Spinal cord (tissue), 10 donors: Measurements from ENCODE around the gene CSTB. TPM values are rescaled to one million over a fixed set of nuclear protein-coding genes. Genes with fewer than 3 reads are reported as not detected.

Experiments
- DNase-seq, 6 donors: peaks; one replicate each; pipeline versions ENCODE4 v3.0.0 to v3.0.0-alpha.2; 2013 to 2015; ENCODE audit warnings: low spot score in 6 of 6, low read depth in 4 of 6
- H3K27ac ChIP-seq: one replicate; pipeline ENCODE4 v1.5.1; 2013; ENCODE audit warnings: low read depth, low read length, control low read depth
- H3K27me3 ChIP-seq: one replicate; pipeline ENCODE4 v1.6.1; 2013; ENCODE audit warnings: low read length; ENCODE audit not compliant: control insufficient read depth, insufficient read depth
- H3K36me3 ChIP-seq: one replicate; pipeline ENCODE4 v1.6.1; 2013; ENCODE audit warnings: low read length; ENCODE audit not compliant: control insufficient read depth, insufficient read depth
- H3K4me1 ChIP-seq: one replicate; pipeline ENCODE4 v1.6.1; 2013; ENCODE audit warnings: low read length; ENCODE audit not compliant: control insufficient read depth, insufficient read depth
- H3K4me3 ChIP-seq: one replicate; pipeline ENCODE4 v1.5.1; 2013; ENCODE audit warnings: low read depth, low read length, control low read depth
- H3K9me3 ChIP-seq: one replicate; pipeline ENCODE4 v1.6.1; 2013; ENCODE audit warnings: low read length; ENCODE audit not compliant: control insufficient read depth, insufficient read depth
- WGBS: methylation state at CpG from one replicate; pipeline ENCODE4 v1.1.5; 2013; ENCODE audit warnings: missing lambda C conversion rate; ENCODE audit not compliant: insufficient coverage; 5-methylcytosine and 5-hydroxymethylcytosine counted together
- polyA plus RNA-seq, 2 donors: library from polyadenylated mRNA; unstranded; fragments of 120-200 nt; gene quantifications; one replicate each; pipeline ENCODE4 v1.2.1, GENCODE V29; 2013; ENCODE audit not compliant: insufficient read length in 2 of 2
- total RNA-seq, 2 donors: library from RNA; depleted of rRNA in 1 of 2; stranded (reverse); fragments of 120-200 nt in 1 of 2; fragments of >200 nt in 1 of 2; gene quantifications; one replicate each; pipeline versions ENCODE4 v1.2.3 to v1.2.4, GENCODE V29; 2013 to 2014
- donor health status: healthy.

Gene CSTB
- total and polyA plus RNA-seq, 4 donors = 9.8 to 43.1 (median 29.4) TPM

DNA sequence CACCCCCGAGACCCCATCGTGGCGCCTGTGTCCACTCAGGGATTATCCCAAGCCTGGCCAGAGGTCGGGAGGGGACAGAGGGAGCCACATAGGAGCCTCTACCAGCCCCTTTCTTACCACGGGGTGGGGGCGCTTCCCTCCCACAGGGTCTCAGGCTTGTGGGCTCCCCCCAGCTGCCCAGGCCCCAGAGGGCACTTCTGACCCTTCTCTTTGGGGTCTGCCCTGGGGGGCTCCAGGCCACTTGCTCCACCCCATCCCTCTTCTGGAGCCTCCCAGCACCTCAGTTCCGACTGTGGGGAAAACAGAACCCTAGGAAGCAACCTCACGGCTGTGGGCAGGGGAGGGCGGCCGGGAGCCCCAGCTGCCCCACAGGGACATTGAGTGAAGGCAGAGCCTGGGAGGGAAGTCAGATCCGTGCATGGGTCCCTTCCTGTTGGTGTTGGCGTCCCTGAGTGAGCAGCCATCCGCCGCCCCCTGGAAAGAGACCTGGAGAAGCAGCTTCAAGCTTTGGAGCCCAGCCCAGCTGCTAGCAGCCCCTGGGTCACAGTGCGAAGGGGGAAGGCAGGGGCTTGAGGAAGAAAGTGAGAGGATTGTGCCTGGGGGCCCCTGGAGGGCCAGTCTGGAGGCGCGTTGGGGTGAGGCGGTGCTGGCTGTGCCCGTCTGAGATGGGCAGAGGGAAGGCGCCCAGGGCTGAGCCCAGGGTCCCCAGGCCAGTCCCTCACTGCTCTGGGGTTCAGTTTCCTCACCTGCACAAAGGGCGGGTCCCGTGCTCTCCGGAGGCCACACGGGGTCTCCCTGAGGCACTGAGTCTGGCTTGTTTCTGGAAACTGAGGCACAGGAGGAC lies 35.4 kb upstream of the CSTB start:
- H3K9me3 ChIP-seq = no peaks in the 10 kb centered on the region
- no peak overlapping the region for H3K27ac ChIP-seq
- no peaks in the 10 kb centered on the region for H3K27me3 ChIP-seq
- H3K4me3 ChIP-seq = no peak overlapping the region
- 75% methylated on average over 20 of the region's 24 CpGs for WGBS
- DNase-seq = no peak
- H3K4me1 ChIP-seq = peaks cover 36% of the 10 kb centered on the region
- peaks cover 37% of the 10 kb centered on the region for H3K36me3 ChIP-seq

DNA sequence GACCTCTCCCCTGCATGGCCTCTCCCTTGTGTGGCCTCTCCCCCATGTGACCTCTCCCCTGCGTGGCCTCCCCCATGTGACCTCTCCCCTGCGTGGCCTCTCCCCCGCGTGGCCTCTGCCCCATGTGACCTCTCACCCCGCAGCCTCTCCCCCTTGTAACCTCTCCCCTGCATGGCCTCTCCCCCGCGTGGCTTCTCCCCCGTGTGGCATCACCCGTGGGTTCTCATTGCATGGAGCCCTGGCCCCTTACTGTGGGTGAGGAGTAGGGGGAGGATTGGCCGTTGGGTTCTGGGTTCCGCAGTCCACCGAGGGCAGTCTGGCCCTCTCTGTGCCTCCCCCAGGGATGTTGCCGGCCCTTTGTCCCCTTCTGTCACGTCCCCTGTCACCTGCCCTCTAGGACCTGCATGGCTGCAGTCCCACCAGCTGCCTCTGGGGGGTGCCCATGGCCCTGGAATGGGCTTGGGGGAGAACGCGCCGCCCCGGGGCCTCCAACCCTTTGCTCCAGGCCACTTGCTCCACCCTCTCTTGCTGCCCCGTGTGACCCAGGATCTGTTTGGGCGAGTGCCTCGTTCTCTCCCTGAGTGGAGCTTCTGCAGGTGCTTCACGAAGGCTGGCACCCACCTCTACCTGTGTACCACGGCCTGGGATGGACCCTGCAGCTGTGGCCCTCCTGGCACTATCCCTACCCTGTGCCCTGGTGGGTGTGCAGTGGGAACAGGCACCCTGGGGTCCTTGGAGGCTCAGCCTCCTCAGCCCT lies 34.6 kb upstream of the CSTB start:
- Histone ChIP-seq H3K4me1 (peaks cover 36% of the 10 kb centered on the region), H3K36me3 (peaks cover 42% of the 10 kb centered on the region), H3K27me3 (no peaks in the 10 kb centered on the region), H3K27ac (no peak overlapping the region), H3K9me3 (no peaks in the 10 kb centered on the region), H3K4me3 (no peak overlapping the region)
- DNase-seq = peak in 3 of 6 donors; percentile 15 to 71 (median 65)
- 14% methylated on average over 11 of the region's 23 CpGs for WGBS

DNA sequence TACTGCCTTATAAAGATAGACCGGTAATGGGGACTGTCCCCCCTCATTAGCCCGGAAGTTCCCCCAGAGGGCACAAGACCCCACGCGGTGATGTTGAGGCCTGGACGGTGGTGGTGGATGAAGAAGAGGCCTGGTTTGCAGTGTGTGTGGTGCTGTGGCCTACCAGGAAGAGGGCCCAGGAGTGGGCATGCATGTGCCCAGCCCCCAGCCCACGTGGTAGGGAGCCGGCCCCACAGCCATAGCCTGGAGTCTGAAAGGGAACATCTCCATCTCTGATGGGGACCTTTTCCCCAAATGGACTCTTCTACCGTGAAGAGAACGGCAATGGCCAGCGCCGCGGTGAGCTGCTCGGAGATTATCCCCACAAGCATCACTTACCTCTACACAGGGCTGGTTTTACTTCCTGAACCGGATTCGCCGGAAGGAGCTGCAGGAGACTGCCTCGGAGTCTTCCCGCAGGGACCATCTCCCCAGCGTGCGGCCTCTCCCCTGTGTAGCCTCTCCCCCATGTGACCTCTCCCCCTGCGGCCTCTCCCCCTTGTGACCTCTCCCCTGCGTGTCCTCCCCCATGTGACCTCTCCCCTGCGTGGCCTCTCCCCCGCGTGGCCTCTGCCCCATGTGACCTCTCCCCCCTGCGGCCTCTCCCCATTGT lies 33.9 kb upstream of the CSTB start:
- WGBS = 79% methylated on average over 23 of the region's 26 CpGs
- no peak for DNase-seq
- Histone ChIP-seq H3K27me3 (no peaks in the 10 kb centered on the region), H3K4me1 (peaks cover 36% of the 10 kb centered on the region), H3K27ac (no peak overlapping the region), H3K4me3 (no peak overlapping the region), H3K36me3 (peaks cover 48% of the 10 kb centered on the region), H3K9me3 (no peaks in the 10 kb centered on the region)

- H3K9me3 ChIP-seq = no peaks in the 10 kb centered on the region
- DNase-seq = no peak
- WGBS = 86% methylated on average over 16 of the region's 16 CpGs
- no peak overlapping the region for H3K27ac ChIP-seq
- H3K4me1 ChIP-seq = peaks cover 30% of the 10 kb centered on the region
- peaks cover 52% of the 10 kb centered on the region for H3K36me3 ChIP-seq
- H3K4me3 ChIP-seq = no peak overlapping the region
- H3K27me3 ChIP-seq = no peaks in the 10 kb centered on the region
Observed at GRCh38 chr21:43809346-43809799, 33.3 kb upstream of the CSTB start.

GRCh38 chr21:43808832-43809251 lies 32.7 kb upstream of the CSTB start:
- 90% methylated on average over 22 of the region's 22 CpGs for WGBS
- no peaks in the 10 kb centered on the region for H3K27me3 ChIP-seq
- H3K9me3 ChIP-seq = no peaks in the 10 kb centered on the region
- H3K4me1 ChIP-seq = peaks cover 26% of the 10 kb centered on the region
- no peak overlapping the region for H3K27ac ChIP-seq
- no peak for DNase-seq
- peaks cover 58% of the 10 kb centered on the region for H3K36me3 ChIP-seq
- H3K4me3 ChIP-seq = no peak overlapping the region

GRCh38 chr21:43808367-43808766 lies 32.3 kb upstream of the CSTB start:
- H3K27me3 ChIP-seq = no peaks in the 10 kb centered on the region
- no peak overlapping the region for H3K4me3 ChIP-seq
- WGBS = 88% methylated on average over 18 of the region's 18 CpGs
- H3K27ac ChIP-seq = no peak overlapping the region
- H3K4me1 ChIP-seq = peaks cover 26% of the 10 kb centered on the region
- H3K36me3 ChIP-seq = peaks cover 62% of the 10 kb centered on the region
- no peak for DNase-seq
- no peaks in the 10 kb centered on the region for H3K9me3 ChIP-seq

GRCh38 chr21:43806017-43806710 lies 30.1 kb upstream of the CSTB start:
- Histone ChIP-seq H3K27ac (no peak overlapping the region), H3K36me3 (peaks cover 79% of the 10 kb centered on the region)
- 92% methylated on average over 18 of the region's 21 CpGs for whole genome bisulfite sequencing

DNA sequence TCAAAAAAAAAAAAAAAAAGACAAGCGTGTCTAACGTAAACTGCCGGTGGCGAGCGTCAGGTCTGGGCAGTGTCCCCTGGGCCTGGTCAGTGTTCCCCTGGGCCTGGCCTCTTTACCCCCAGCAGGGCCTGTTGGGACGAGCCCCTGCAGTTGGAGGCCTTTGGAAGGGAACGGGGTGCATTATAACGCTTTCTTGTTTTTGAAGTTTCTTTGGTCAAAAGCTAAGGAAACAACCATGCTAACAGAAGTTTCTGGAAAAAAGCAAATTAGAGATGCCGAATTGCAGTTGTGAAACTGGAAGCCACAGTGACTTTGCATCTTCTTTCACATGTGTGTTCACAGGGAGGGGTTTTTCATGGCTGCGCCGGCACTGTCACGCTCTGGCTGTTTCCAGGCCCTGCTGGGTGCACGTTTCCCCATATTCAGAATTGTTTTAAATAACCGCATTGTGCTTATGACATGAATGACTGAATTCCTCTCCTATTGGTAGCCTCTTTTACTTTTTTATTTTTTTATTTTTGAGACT lies 29.2 kb upstream of the CSTB start:
- H3K27me3 ChIP-seq = no peaks in the 10 kb centered on the region
- WGBS = 79% methylated on average over 12 of the region's 14 CpGs
- no peak for DNase-seq
- no peaks in the 10 kb centered on the region for H3K9me3 ChIP-seq
- no peak overlapping the region for H3K4me3 ChIP-seq
- peaks cover 86% of the 10 kb centered on the region for H3K36me3 ChIP-seq
- H3K27ac ChIP-seq = no peak overlapping the region
- H3K4me1 ChIP-seq = peaks cover 4% of the 10 kb centered on the region

More at GRCh38 chr21:43806017-43806710, 30.1 kb upstream of the CSTB start:
- no peaks in the 10 kb centered on the region for H3K9me3 ChIP-seq
- no peak overlapping the region for H3K4me3 ChIP-seq
- H3K4me1 ChIP-seq = peaks cover 13% of the 10 kb centered on the region
- no peaks in the 10 kb centered on the region for H3K27me3 ChIP-seq
- DNase-seq = no peak
